ENCODE data around the gene EFNA5.

Gene EFNA5

DNA sequence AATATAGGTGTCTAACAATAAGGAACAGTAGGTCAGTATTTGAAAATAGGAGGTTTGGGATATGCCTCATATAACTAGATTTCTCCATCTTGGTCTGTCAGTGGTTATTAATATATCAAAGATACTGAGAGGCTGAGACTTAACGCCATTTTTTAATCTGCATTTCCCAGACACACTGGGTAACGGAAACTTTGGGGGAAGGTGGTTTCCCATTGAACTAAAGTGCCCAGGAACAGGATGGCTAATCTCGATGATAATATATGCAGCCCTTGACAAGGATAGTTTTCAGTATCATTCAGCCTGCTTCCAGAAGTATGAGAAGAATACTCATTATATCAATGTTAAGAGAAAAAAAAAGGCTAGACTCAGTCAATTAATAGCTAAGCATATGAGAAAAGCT, 30.7 kb downstream of the EFNA5 start:
- DNase-seq: no peak

- no peak for DNase-seq
These were observed 34.2 kb downstream of the EFNA5 start for GRCh38 chr5:107636555-107636954.

DNA sequence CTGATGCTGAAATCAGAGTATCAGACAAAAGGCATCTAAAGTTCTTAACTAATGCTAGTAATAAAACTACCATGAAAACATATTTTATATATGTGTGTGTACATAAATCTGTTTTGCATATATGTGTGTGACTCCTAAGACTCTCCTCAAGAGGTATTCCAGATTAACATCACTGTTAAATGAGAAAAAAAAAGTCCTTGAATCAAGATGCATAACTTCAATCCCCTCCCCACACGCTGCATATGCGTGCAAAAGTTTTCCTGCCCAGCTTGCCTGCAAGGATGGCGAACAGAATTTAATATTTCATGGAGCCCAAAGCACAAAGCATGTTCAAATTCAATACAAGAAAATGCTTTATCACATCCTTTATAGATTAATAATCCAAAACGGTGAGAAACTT, 34.7 kb downstream of the EFNA5 start:
- DNase-seq: no peak

DNA sequence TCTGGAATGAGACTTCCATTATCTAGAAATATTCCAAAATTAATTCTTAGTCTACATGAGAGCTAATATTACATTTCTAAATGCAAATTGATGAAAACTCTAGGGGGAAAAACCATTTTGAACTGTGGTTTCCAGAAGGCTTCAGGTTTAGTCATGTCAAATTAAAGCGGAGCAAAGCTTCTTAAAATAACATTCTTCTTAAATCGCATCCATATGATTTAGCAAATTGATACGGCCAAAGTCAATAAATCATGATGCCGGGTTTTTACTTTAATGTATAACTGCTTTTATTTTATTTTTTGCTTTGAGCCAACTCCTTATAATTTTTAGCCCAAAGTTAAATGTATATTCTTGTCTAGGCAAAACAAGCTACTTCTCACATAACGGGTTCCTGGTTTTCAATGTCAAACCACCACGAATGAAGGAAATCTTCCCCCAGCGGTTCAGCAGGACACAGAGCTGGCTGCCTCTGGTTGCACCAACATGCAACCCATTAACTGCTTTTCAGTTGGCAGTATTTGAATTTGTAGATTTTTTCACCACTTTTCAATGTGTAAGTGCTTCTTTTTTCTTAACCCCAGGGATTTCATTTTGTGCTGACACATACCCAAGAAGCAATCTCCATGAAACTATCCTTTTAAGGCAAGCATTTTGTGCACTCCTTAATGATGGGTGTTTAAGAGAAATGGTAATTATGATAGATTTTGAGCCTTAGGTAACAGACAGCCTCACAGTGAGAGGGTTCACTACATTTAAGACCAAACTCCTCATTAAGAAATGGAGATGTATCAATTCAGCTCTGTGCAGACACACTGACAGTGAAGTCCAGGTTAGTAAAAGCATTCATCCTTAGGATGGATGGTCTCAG, 35.5 kb downstream of the EFNA5 start:
- DNase-seq: peak; percentile 60

DNA sequence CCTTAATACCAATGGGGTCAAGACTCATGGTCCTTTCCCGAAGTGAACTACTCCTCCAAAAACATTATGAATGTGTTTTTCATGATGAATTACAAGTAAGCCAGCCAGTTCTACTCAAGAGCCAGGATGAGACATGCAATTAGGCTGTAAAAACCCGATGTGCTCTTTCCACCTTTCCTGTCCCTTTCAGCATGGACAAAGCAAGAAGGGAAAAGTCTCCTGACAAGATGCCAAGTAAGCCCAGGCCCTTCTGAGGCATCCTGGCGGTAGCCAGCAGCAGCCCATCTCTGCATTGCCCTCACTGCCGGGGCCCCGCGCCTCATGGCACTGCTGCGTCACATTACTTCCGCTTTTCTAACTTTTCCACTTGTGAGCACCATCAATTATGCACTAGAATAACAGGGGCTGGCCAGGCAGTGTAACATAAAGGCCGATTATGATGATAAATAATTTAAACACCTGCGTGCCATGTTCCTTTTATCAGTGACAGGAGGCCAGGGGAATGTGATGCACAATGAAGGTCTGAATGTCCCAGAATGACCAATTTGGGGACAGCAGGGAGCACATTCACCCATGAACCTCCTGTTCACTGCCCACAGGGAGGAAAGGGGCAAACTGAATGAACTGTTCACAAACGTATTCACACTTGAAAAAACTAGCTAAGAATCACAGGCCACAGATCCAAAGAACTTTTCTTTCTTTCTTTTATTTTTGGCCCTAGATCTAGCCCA, 37.4 kb downstream of the EFNA5 start:
- DNase-seq: peak; percentile 82

DNA sequence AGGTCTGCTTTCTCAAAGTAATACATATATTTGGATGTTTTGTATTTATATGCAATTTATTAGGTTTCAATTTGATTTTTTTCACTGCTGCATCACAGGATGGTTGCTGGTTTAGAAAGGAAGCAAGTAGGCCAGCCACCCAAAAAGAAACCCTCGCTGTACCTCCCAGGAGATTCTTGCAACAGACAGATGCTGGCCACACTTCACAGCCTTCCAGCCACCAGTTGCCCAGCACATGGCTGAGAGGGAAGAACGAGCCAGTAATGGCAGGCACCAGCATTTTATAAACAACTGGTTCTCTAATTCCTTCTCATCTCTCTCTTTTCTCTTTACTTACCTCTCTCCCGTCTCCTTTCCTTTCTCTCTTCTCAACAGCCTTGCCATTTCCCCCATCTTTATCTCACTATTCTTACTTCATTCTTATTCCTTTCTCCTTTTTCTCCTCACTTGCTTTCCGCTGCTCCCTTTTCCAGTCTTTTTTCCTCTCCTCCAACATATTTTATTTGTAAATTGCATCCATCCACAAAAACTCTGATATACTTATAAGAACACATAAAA, 38.9 kb downstream of the EFNA5 start:
- DNase-seq: no peak

DNA sequence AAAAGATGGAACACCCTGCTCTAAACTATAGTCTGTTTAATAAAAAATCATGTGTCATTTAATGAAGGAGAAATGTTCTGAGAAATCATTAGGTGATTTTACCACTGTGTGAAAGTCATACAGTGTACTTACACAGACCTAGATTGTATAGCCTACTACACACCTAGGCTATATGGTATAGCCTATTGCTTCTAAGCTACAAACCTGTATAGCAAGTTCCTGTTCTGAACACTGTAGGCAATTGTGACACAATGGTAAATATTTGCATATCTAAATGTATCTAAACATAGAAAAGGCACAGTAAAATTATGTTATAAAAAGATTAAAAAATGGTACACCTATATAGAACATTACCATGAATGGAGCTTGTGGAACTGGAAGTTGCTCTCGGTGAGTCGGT, 40.6 kb downstream of the EFNA5 start:
- no peak for DNase-seq

GRCh38 chr5:107624235-107624634, 46.5 kb downstream of the EFNA5 start:
- no peak for DNase-seq

DNA sequence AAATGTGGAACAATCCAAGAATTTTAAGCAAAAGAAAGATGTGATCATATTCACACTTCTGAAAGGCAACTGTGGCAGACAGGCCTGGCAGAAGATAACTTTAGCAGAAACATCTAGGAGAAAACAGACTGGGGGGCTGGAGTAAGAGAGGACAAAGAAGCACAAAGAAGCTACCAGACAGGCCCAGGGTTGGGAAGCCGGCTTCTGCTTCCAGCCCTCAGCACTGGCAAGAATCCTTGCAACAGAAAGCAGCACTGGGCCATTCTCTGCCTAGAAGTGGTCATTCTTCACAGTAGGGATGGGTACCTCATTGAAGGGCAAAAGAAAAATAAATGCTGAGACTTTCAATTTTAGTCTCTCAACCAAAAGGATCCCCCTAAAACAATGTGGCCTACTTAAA, 49.6 kb downstream of the EFNA5 start:
- DNase-seq: no peak

DNA sequence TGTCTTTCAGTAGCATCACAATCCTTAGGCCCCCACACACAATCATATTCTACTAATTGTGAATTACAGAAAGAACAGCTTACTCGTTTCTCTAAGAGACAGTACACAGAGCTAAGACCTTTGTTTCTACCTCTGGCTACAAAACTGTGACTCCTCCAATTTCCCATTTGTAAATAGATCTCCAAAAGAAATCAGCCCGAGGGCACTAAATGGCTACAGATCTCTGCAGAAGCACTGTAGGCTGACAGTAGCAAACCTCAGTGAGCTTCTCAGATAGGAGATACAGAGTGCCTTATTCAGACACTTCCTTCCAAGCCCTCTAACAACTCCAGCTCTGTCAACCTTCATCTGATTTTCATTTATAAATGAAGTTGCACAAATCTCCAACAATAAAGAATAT, 51.0 kb downstream of the EFNA5 start:
- DNase-seq: no peak

DNA sequence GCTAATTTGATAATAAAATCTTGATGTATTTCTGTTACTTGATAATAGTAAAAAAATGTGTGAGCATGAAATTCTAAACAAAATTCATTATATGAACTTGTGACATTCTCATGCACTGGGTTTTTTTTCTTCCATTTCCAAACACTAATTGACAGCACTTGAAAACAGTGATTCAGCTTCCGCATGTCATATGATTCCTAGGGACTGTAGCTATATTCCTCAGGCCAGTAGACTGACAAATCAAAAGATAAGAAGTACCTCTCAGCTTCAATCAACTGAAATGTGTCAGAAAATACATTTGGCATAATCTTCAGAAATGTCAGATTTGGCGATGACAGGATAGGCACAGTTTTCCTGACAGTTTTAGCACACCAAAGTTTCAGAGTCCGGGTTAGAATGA, 52.5 kb downstream of the EFNA5 start:
- no peak for DNase-seq

DNA sequence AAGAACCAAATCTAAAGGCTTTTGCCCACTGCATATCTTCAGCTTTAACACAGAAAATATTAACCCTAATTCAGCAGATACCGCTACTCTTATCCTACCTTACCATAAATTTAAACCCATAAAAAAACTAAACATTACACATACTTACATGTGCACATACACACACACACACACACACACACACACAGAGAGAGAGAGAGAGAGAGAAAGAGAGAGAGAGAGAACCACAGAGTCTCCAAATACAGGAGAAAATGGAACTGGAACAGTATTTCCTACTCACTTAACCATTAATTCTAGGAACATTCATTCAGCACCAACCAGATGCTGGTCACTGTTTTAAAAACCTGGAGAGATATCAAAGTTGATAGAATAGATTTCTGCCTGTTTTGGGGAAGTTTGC, 53.7 kb downstream of the EFNA5 start:
- no peak for DNase-seq

GRCh38 chr5:107616213-107616612, 54.5 kb downstream of the EFNA5 start:
- DNase-seq: no peak

DNA sequence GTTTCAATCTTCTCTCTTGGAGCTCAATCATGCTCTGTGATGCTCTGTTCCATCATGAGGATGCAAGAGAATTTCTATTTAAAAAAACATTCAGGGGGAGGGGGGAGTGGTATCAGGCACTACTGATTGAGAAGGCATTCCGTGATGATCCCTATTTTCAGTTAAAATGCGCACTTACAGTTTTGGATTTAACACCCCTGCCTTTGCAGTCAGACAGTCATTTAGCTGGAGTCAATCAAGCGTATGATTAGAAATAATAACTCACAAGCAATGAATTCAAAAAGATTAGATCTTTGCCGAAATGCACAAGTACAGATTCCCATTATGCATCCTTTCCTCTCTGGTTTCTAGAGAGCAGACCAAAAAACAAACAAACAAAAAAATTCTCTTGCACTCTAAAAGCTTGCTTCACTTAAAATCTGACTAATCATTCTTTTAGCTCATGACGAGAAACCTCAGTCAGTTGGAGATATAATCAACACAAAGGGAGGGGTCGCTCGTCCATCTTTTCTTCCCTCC, 55.4 kb downstream of the EFNA5 start:
- peak; percentile 14 for DNase-seq

DNA sequence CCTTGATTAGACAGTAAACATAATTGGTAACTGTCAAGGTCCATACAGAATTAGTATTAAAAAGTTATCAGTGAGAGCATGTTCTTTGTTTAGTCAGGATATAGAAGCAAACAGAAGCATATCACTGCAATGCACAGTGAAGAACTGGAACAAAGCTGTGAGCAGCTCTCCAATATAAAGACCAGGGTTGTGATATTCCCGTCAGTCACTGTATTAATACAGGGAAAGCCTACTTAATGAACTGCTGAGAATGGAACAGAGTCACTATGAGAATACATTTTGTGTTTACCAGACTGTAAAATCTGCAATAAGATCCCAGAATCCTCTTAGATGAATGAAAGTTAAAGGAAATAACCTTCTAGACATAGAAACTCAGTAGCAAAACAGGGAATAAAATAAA, 58.2 kb downstream of the EFNA5 start:
- no peak for DNase-seq

- peak; percentile 50 for DNase-seq
These were observed 59.9 kb downstream of the EFNA5 start for GRCh38 chr5:107610798-107611197.

GRCh38 chr5:107607671-107608345, 62.9 kb downstream of the EFNA5 start:
- DNase-seq: no peak

DNA sequence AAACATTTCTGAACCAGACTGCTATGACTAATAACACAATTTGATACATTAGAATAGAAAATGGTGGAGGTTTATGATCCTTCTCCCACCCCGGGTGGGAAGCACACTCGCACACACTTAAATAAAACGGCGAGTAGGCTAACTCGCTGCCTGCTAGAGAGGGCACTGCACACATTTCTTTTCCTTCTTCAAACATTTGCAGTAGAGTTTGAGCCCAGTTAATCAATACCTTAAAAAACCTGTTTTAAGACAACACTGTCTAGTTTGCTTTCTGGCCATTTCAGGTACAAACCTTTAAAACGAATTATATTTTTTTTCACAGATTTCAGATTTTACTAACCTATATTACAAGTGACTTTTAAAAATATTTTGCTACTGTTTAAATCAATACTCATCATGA, 63.5 kb downstream of the EFNA5 start:
- DNase-seq: no peak

DNA sequence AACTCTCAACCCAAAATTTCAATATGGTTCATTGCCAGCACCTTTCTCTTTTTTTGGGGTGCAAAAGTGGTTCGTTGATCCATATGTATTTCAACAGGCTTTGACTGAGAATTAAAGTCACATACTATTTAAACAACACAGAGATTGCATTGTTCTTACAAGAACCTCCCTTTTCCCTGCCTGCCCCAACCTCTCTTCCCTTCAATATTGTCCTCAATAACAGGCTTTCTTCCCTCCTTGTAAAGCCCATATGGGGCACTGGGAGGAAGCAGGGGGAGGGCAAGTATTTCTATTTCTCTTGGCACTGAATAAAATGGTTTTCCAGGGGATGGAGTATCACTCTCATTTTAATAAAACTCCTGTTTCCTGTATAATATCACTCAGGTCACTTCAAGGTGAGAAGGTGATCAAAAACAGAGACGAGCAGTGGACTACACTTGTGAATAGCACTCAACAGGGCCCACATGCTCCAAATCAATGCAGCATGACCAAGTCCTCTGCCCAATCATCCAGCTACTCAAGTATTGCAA, 65.1 kb downstream of the EFNA5 start:
- no peak for DNase-seq

- peak; percentile 56 for DNase-seq
These were observed 65.7 kb downstream of the EFNA5 start for GRCh38 chr5:107604990-107605389.

DNA sequence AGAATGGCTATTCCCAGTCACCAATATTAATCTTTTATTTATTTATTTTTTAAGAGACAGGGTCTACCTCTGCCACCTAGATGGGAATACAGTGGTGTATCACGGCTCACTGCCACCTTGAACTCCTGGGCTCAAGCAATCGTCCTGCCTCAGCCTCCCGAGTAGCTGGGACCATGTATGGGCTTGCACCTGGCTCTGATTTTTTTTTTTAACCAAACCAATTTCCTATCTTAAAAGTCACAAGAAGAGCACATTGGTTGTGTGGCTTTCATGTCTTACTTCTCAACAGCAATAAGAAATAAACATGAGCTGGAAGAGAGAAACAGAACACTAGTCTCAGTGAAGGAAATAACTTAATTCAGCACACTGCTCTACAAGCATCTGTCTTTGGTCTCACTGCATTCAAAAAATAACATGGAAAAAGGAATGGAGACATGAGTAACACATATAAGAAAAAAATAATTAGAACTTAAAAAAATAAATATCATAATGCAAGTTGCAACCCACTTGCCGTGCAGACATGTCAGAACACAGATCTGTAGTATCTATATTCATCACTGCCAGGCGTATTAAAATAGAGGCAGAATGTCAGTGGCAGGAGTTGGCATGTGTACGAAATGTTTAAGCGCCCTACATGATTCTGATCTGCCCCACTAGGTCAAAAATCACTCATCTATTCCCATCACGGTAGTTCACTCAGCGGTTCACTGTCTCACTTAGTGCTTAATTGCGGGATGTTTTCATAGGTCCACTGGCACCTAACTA, 66.4 kb downstream of the EFNA5 start:
- DNase-seq: no peak

DNA sequence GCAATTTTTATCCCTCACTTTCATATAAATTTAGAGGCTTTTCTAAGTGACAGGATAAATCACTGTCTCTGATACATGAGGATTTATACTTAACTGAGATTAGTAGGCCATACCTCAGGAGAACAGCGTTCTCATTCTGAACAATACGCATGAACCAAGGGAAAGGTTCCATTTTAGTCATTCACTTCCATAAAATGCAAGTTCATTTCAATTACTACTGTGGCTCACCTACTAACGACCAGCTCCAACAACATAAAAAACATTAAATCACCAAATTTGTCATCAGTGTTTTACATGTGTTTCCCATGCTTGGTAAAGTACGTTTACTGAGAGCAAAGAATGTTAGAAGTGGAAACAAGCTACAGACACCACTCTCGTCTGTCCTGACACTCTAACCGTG, 67.4 kb downstream of the EFNA5 start:
- DNase-seq: no peak

Data from fibroblast of skin of back (primary cell).